Hypothalamus (tissue), 51 donors: ENCODE data around the gene PRM2.

Source experiments
- DNase-seq, 51 donors: peaks; one replicate each; lab custom pipeline; 2025; lab: John Stamatoyannopoulos, UW

The PRM2 gene

GRCh38 chr16:11265124-11265523 lies 11.2 kb downstream of the PRM2 start:
- no peak for DNase-seq

GRCh38 chr16:11264155-11264832 lies 12.0 kb downstream of the PRM2 start:
- DNase-seq = no peak

GRCh38 chr16:11263737-11264136 lies 12.5 kb downstream of the PRM2 start:
- DNase-seq = no peak

- no peak for DNase-seq
Observed at GRCh38 chr16:11262915-11263314, 13.4 kb downstream of the PRM2 start.

- no peak for DNase-seq
Observed at GRCh38 chr16:11260596-11260966, 15.7 kb downstream of the PRM2 start.

GRCh38 chr16:11259655-11260595 lies 16.4 kb downstream of the PRM2 start:
- DNase-seq = no peak

GRCh38 chr16:11258553-11259492 lies 17.5 kb downstream of the PRM2 start:
- peak in 41 of 51 donors; percentile 3 to 80 (median 41) for DNase-seq

GRCh38 chr16:11257131-11257938 lies 18.9 kb downstream of the PRM2 start:
- peak in 47 of 51 donors; percentile 9 to 79 (median 54) for DNase-seq

- DNase-seq = peak in 20 of 51 donors; percentile 18 to 64 (median 44)
Observed at GRCh38 chr16:11256661-11257130, 19.6 kb downstream of the PRM2 start.

GRCh38 chr16:11255737-11256660 lies 20.3 kb downstream of the PRM2 start, which contains the start of gene SOCS1:
SOCS1 (minus strand) TSS chr16:11256204; CDS start chr16:11255478, 726 bp downstream.
- DNase-seq = peak; percentile 16 to 88 (median 71)

- DNase-seq = peak in 12 of 51 donors; percentile 10 to 62 (median 29)
Observed at GRCh38 chr16:11254913-11255736, 21.2 kb downstream of the PRM2 start.

- no peak for DNase-seq
Observed at GRCh38 chr16:11253995-11254912, 22.0 kb downstream of the PRM2 start.

- DNase-seq = no peak
Observed at GRCh38 chr16:11253009-11253994, 23.0 kb downstream of the PRM2 start.

- no peak for DNase-seq
Observed at GRCh38 chr16:11252482-11252931, 23.8 kb downstream of the PRM2 start.
